HepG2 (cell line): ENCODE measurements around the gene SIGLEC9. TPM values are rescaled to one million over a fixed set of nuclear protein-coding genes. Genes with fewer than 3 reads are reported as not detected.

Experiments used
- AHR ChIP-seq: IDR thresholded peaks from 2 replicates; pipeline ENCODE4 v1.6.1; 2018; ENCODE audit warnings: missing genetic modification reagents, missing compliant biosample characterization
- CREB1 ChIP-seq, 2 experiments: fragments of 450-650 bp in 1 of 2; IDR thresholded peaks; 2 replicates each; pipeline ENCODE4 v1.6.1; 2016 to 2017; ENCODE audit warnings: control low read depth in 1 of 2, mild to moderate bottlenecking in 1 of 2, missing compliant biosample characterization in 1 of 2, missing genetic modification characterization in 1 of 2
- ELF4 ChIP-seq: sonication (generic); formaldehyde crosslinking; IDR thresholded peaks from 2 replicates; pipeline ENCODE4 v1.5.0; 2020; ENCODE audit warnings: missing genetic modification reagents, mild to moderate bottlenecking, moderate library complexity, borderline replicate concordance
- FOXJ3 ChIP-seq: sonication (generic); formaldehyde crosslinking; IDR thresholded peaks from 2 replicates; pipeline ENCODE4 v1.4.0; 2020; ENCODE audit warnings: missing genetic modification reagents, mild to moderate bottlenecking, borderline replicate concordance
- GATAD2A ChIP-seq: IDR thresholded peaks from 2 replicates; pipeline ENCODE4 v1.6.1; 2016
- NFE2L2 ChIP-seq: fragments of 150-350 bp; IDR thresholded peaks from 2 replicates; pipeline ENCODE4 v1.6.1; 2014; ENCODE audit warnings: low read length
- XRCC5 ChIP-seq: fragments of 200-400 bp; formaldehyde crosslinking; optimal IDR thresholded peaks from 2 replicates; pipeline ENCODE3; 2017; ENCODE audit warnings: mild to moderate bottlenecking, low read length
- ZBED4 ChIP-seq: sonication (generic); formaldehyde crosslinking; IDR thresholded peaks from 2 replicates; pipeline ENCODE4 v1.4.0; 2020; ENCODE audit warnings: missing genetic modification reagents, borderline replicate concordance
- ZBTB40 ChIP-seq, 2 experiments: fragments of 450-650 bp in 1 of 2; sonication (generic) in 1 of 2; formaldehyde crosslinking in 1 of 2; IDR thresholded peaks; 2 replicates each; pipeline versions ENCODE4 v1.6.1 to v1.8.0; 2016 to 2022; ENCODE audit warnings: antibody characterized with exemption in 1 of 2, mild to moderate bottlenecking in 1 of 2, missing genetic modification reagents in 1 of 2
- ZNF234 ChIP-seq: sonication (generic); formaldehyde crosslinking; conservative IDR thresholded peaks from 2 replicates; pipeline ENCODE4 v1.5.1; 2020; ENCODE audit warnings: mild to moderate bottlenecking, missing genetic modification reagents
- ZNF350 ChIP-seq: sonication (generic); formaldehyde crosslinking; IDR thresholded peaks from 2 replicates; pipeline ENCODE4 v1.4.0; 2020; ENCODE audit warnings: mild to moderate bottlenecking, low read depth, missing genetic modification reagents, borderline replicate concordance
- polyA plus RNA-seq, 8 experiments: library from polyadenylated mRNA; depleted of rRNA in 3 of 8; stranded (reverse) in 7 of 8; unstranded in 1 of 8; fragments of >200 nt; fragmentation: Illumina TruSeq in 4 of 8; extraction: Trizol in 4 of 8; gene quantifications; 2 replicates each; pipeline versions ENCODE4 v1.2.1 to v1.2.3, GENCODE V29; 2011 to 2016; ENCODE audit warnings: low read depth in 4 of 8, missing spikeins in 1 of 8, mixed read lengths in 1 of 8; ENCODE audit not compliant: insufficient read depth in 1 of 8
- total RNA-seq, 5 experiments: library from RNA; depleted of rRNA; stranded (reverse); fragments of >200 nt; fragmentation: Illumina TruSeq; extraction: Trizol; gene quantifications; 2 replicates each; pipeline ENCODE4 v1.2.3, GENCODE V29; 2016; ENCODE audit warnings: low read depth in 1 of 5

SIGLEC9 gene
- total and polyA plus RNA-seq, 2 of the 13 experiments (the other 11 are each of a cell fraction or from before 2014, with no cell fraction given): not detected

GRCh38 chr19:51108066-51108804 lies 16.5 kb upstream of the SIGLEC9 start, which contains the start of gene CTU1 (continued):
- TF ChIP-seq ZBED4 (CRISPR knock-in tag) (0 out of 2 replicates have a peak, but pooled peaks have one; percentile 33), GATAD2A (CRISPR knock-in tag) (0 out of 2 replicates have a peak, but pooled peaks have one; percentile 27), XRCC5 (peak; percentile 32), AHR (no peak), FOXJ3 (CRISPR knock-in tag) (peak; percentile 44; the same call in 1 of the 2 replicates), ELF4 (CRISPR knock-in tag) (0 out of 2 replicates have a peak, but pooled peaks have one; percentile 60), CREB1 (IDR thresholded peaks at IDR 0.05) (peak; percentile 77), CREB1 (CRISPR knock-in tag; IDR thresholded peaks at IDR 0.05) (peak; percentile 89), NFE2L2 (no peak), ZBTB40 (IDR thresholded peaks at IDR 0.05) (peak; percentile 56), ZBTB40 (CRISPR knock-in tag; IDR thresholded peaks at IDR 0.05) (peak; percentile 76; the same call in 1 of the 2 replicates), ZNF234 (no peak), ZNF350 (peak; percentile 76; the same call in 1 of the 2 replicates)
